Measurements from ENCODE around the gene AHDC1. TPM values are rescaled to one million over a fixed set of nuclear protein-coding genes. Genes with fewer than 3 reads are reported as not detected.

AHDC1 gene
- total and polyA plus RNA-seq, 2 of the 13 experiments (the other 11 are each of a cell fraction or from before 2014, with no cell fraction given) = 1.0 to 2.7 TPM

- TF ChIP-seq ATF5 (CRISPR knock-in tag; IDR thresholded peaks at IDR 0.05; ENCODE audit: low read depth) = no peak
- TF ChIP-seq ZNF382 (CRISPR knock-in tag; IDR thresholded peaks at IDR 0.05; ENCODE audit: borderline replicate concordance) = no peak
- TF ChIP-seq, protein P1, sequence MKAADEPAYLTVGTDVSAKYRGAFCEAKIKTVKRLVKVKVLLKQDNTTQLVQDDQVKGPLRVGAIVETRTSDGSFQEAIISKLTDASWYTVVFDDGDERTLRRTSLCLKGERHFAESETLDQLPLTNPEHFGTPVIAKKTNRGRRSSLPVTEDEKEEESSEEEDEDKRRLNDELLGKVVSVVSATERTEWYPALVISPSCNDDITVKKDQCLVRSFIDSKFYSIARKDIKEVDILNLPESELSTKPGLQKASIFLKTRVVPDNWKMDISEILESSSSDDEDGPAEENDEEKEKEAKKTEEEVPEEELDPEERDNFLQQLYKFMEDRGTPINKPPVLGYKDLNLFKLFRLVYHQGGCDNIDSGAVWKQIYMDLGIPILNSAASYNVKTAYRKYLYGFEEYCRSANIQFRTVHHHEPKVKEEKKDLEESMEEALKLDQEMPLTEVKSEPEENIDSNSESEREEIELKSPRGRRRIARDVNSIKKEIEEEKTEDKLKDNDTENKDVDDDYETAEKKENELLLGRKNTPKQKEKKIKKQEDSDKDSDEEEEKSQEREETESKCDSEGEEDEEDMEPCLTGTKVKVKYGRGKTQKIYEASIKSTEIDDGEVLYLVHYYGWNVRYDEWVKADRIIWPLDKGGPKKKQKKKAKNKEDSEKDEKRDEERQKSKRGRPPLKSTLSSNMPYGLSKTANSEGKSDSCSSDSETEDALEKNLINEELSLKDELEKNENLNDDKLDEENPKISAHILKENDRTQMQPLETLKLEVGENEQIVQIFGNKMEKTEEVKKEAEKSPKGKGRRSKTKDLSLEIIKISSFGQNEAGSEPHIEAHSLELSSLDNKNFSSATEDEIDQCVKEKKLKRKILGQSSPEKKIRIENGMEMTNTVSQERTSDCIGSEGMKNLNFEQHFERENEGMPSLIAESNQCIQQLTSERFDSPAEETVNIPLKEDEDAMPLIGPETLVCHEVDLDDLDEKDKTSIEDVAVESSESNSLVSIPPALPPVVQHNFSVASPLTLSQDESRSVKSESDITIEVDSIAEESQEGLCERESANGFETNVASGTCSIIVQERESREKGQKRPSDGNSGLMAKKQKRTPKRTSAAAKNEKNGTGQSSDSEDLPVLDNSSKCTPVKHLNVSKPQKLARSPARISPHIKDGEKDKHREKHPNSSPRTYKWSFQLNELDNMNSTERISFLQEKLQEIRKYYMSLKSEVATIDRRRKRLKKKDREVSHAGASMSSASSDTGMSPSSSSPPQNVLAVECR (CRISPR knock-in tag; IDR thresholded peaks at IDR 0.05; ENCODE audit: borderline replicate concordance) = peak; percentile 56; the same call in 1 of the 2 replicates
- peak; percentile 62; the same call in 1 of the 2 replicates for TF ChIP-seq ZBTB20 (CRISPR knock-in tag; IDR thresholded peaks at IDR 0.05; ENCODE audit: borderline replicate concordance, low read depth)
- TF ChIP-seq ZNF292 (CRISPR knock-in tag; IDR thresholded peaks at IDR 0.05; ENCODE audit: borderline replicate concordance, low read depth) = peak; percentile 63; the same call in 1 of the 2 replicates
- TF ChIP-seq RFX5 (IDR thresholded peaks at IDR 0.05; ENCODE audit: low read depth, low read length) = no peak
- no peak for TF ChIP-seq ZNF550 (CRISPR knock-in tag; IDR thresholded peaks at IDR 0.05; ENCODE audit: borderline replicate concordance)
- TF ChIP-seq SOX6 (IDR thresholded peaks at IDR 0.05) = no peak
- TF ChIP-seq SOX6 (CRISPR knock-in tag; IDR thresholded peaks at IDR 0.05) = 0 out of 2 replicates have a peak, but pooled peaks have one; percentile 7
- TF ChIP-seq ZBTB43 (CRISPR knock-in tag; conservative IDR thresholded peaks at IDR 0.05) = no peak
- no peak for TF ChIP-seq CHCHD3 (CRISPR knock-in tag; IDR thresholded peaks at IDR 0.05)
- no peak; the same call in 1 of the 2 replicates for TF ChIP-seq MED1 (CRISPR knock-in tag; IDR thresholded peaks at IDR 0.05)
- no peak; the same call in 1 of the 2 replicates for TF ChIP-seq ZNF563 (CRISPR knock-in tag; IDR thresholded peaks at IDR 0.05)
- TF ChIP-seq MAFF (IDR thresholded peaks at IDR 0.05; ENCODE audit: low read depth, low read length) = no peak
- TF ChIP-seq ZNF430 (CRISPR knock-in tag; IDR thresholded peaks at IDR 0.05) = no peak
- no peak for TF ChIP-seq REL (CRISPR knock-in tag; conservative IDR thresholded peaks at IDR 0.05)
- TF ChIP-seq ZFP41 (CRISPR knock-in tag; IDR thresholded peaks at IDR 0.05; ENCODE audit: borderline replicate concordance) = no peak
- peak; percentile 74; the same call in 1 of the 2 replicates for TF ChIP-seq ZNF274 (CRISPR knock-in tag; IDR thresholded peaks at IDR 0.05)
- TF ChIP-seq ZFP36L1 (CRISPR knock-in tag; IDR thresholded peaks at IDR 0.05) = no peak
- TF ChIP-seq POGZ (CRISPR knock-in tag; IDR thresholded peaks at IDR 0.05) = no peak
- no peak for TF ChIP-seq ZNF746 (CRISPR knock-in tag; IDR thresholded peaks at IDR 0.05)
- TF ChIP-seq KLF13 (CRISPR knock-in tag; IDR thresholded peaks at IDR 0.05) = no peak
These were observed 85.8 kb downstream of the AHDC1 start (continued) for GRCh38 chr1:27517907-27518718.

Measured in HepG2 (cell line).